BLaER1 treated with 17β-estradiol and CSF1 and Interleukin-3, amounts not matched to agents 10 nM and 100 nM (cell line): ENCODE data around the gene CDYL.

ENCODE experiments used
- H3K27ac ChIP-seq, 11 experiments: shearing (Covaris generic); formaldehyde crosslinking; 2 replicates each; pipeline ENCODE4 v1.8.1; 2022
- H3K27me3 ChIP-seq, 11 experiments: shearing (Covaris generic); formaldehyde crosslinking; 2 replicates each; pipeline ENCODE4 v1.8.1; 2022
- H3K36me3 ChIP-seq, 11 experiments: shearing (Covaris generic); formaldehyde crosslinking; 2 replicates each; pipeline ENCODE4 v1.8.1; 2022
- H3K4me1 ChIP-seq, 10 experiments: shearing (Covaris generic); formaldehyde crosslinking; 2 replicates each; pipeline ENCODE4 v1.8.1; 2022
- H3K4me2 ChIP-seq, 11 experiments: shearing (Covaris generic); formaldehyde crosslinking; 2 replicates each; pipeline ENCODE4 v1.8.1; 2022
- H3K4me3 ChIP-seq, 10 experiments: shearing (Covaris generic); formaldehyde crosslinking; 2 replicates each; pipeline ENCODE4 v1.8.1; 2022
- H3K9ac ChIP-seq, 11 experiments: shearing (Covaris generic); formaldehyde crosslinking; 2 replicates each; pipeline ENCODE4 v1.8.1; 2022
- H3K9me3 ChIP-seq, 11 experiments: shearing (Covaris generic); formaldehyde crosslinking; replicated peaks in 1 of 11; 2 replicates each; pipeline ENCODE4 v1.8.1; 2022
- H4K20me1 ChIP-seq, 11 experiments: shearing (Covaris generic); formaldehyde crosslinking; 2 replicates each; pipeline ENCODE4 v1.8.1; 2022
- Cebpa-rat ChIP-seq, 11 experiments: shearing (Covaris generic); IDR thresholded peaks; 2 replicates each; pipeline ENCODE4 v1.8.1; 2022

CDYL gene

DNA sequence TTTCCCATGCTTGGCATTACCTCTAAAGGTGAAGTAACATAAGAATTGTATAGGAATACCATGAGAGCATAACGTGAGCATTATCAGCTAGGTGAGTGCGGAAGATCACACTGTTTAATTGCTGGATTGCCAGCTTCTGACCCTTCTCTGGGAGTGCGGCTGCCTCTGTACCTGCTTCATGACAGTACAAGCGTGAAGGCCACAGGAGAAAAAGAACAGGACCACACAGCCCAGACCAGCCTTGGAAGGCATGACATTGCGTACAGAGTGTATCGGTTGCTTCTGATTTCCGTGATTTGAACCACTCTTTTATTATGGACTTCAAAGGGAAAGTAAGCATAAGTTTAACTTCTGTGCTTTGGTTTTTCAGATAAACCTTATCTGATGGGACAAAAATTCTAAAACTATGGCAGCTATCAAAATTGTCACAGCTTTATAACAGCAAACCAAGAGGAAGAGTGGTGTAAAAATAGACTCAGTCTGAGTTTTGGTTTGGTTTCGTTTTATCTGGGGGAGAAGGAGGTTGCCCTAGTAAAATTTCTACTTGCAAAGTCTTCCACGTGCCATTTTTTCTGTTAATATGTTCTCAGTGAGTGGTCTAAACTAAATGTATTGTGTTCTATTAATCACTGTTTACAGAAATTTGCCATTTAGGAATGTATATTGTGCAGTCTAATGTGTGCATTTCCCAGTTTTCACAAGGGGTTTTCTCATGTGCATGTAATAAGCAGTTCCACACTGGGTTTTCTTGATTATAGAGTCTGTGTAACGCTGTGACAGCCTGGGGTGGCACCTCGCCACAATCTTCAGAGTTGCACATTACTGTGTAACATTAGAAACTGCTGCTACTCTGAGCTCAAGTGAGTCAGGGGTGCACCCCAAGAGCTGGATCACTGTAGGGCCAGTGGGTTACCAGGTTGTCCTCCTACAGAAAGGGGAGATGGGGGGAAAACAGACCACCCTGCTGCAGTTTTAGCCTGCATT is 130.4 kb downstream of the CDYL start:
- Histone ChIP-seq H3K9me3 (peaks cover 0 to 13% (median 0%) of the 10 kb centered on the region in 11 experiments; a peak in 6 of 22 replicates), H3K4me3 (peak overlapping the region; percentile 27 to 59 (median 45); a peak in 19 of 20 replicates), H3K4me1 (peaks cover 73 to 83% (median 76%) of the 10 kb centered on the region in 10 experiments), H3K27me3 (no peaks in the 10 kb centered on the region), H3K27ac (peak overlapping the region; percentile 36 to 87 (median 79); a peak in 21 of 22 replicates), H3K4me2 (peak overlapping the region; percentile 84 to 96 (median 92)), H3K9ac (peak overlapping the region; percentile 51 to 78 (median 65)), H4K20me1 (peaks cover 0 to 89% (median 25%) of the 10 kb centered on the region in 11 experiments; a peak in 12 of 22 replicates), H3K36me3 (peaks cover 41 to 68% (median 56%) of the 10 kb centered on the region in 11 experiments)
- no peak for TF ChIP-seq Cebpa-rat (IDR thresholded peaks at IDR 0.05)

DNA sequence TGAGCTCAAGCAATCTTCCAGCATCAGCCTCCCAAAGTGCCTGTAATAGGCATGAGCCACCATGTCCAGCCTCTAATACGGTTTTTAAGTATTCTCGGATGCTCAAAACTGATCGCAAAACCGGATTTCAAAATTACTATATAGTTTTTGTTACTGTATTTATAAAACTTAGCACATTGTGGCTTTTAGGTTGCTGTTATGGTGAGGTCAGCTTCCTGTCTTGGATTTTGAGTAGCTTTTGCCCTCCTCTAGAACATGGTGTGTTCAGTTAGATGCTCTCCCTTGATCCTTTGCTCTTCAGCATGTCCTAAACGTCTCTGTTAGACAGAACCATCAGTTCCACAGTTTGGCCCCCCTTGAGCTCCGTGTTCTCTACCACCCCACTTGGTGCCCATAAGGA is 131.4 kb downstream of the CDYL start:
- no peak for TF ChIP-seq Cebpa-rat (IDR thresholded peaks at IDR 0.05)
- Histone ChIP-seq H3K4me3 (peak overlapping the region in 1 of 10 experiments; percentile 39; a peak in 1 of 20 replicates), H4K20me1 (peaks cover 0 to 89% (median 33%) of the 10 kb centered on the region in 11 experiments; a peak in 12 of 22 replicates)

DNA sequence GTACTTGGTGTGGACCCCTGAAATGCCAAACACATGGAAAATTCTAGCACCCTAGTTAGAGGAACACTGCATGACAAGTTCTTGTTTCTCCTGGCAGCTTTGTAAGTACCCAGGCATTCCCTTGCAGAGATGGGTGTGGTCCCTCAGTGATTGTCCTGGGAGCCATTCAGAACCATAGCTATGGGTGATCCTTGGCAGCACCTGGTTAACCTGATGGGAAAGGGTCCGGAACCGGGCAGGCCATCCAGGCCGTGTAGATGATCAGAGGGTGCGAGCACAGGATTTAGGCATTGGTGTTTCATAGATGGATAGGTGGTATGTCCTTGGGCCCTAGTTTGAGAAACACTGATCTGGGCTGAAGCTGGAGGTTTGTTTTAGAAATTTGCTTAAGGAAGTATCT is 131.9 kb downstream of the CDYL start:
- Histone ChIP-seq H3K9ac (peak overlapping the region in 3 of 11 experiments; percentile 73 to 76 (median 73); a peak in 1 of 22 replicates), H3K4me3 (no peak overlapping the region), H3K27ac (peak overlapping the region in 10 of 11 experiments; percentile 58 to 87 (median 80); a peak in 17 of 22 replicates), H3K4me1 (peaks cover 58 to 68% (median 61%) of the 10 kb centered on the region in 10 experiments), H3K9me3 (peaks cover 0 to 19% (median 0%) of the 10 kb centered on the region in 11 experiments; a peak in 6 of 22 replicates), H3K27me3 (no peaks in the 10 kb centered on the region), H3K36me3 (peaks cover 55 to 78% (median 64%) of the 10 kb centered on the region in 11 experiments), H4K20me1 (peaks cover 0 to 89% (median 38%) of the 10 kb centered on the region in 11 experiments; a peak in 12 of 22 replicates), H3K4me2 (peak overlapping the region; percentile 84 to 96 (median 92))
- TF ChIP-seq Cebpa-rat (IDR thresholded peaks at IDR 0.05), result no peak

More for the DNA sequence above, 131.4 kb downstream of the CDYL start:
- Histone ChIP-seq H3K36me3 (peaks cover 51 to 77% (median 62%) of the 10 kb centered on the region in 11 experiments), H3K27ac (peak overlapping the region in 10 of 11 experiments; percentile 58 to 87 (median 80); a peak in 19 of 22 replicates), H3K9me3 (peaks cover 0 to 19% (median 0%) of the 10 kb centered on the region in 11 experiments; a peak in 6 of 22 replicates), H3K27me3 (no peaks in the 10 kb centered on the region), H3K4me2 (peak overlapping the region; percentile 84 to 96 (median 92)), H3K9ac (peak overlapping the region in 10 of 11 experiments; percentile 51 to 78 (median 64); a peak in 10 of 22 replicates), H3K4me1 (peaks cover 63 to 73% (median 66%) of the 10 kb centered on the region in 10 experiments)

DNA sequence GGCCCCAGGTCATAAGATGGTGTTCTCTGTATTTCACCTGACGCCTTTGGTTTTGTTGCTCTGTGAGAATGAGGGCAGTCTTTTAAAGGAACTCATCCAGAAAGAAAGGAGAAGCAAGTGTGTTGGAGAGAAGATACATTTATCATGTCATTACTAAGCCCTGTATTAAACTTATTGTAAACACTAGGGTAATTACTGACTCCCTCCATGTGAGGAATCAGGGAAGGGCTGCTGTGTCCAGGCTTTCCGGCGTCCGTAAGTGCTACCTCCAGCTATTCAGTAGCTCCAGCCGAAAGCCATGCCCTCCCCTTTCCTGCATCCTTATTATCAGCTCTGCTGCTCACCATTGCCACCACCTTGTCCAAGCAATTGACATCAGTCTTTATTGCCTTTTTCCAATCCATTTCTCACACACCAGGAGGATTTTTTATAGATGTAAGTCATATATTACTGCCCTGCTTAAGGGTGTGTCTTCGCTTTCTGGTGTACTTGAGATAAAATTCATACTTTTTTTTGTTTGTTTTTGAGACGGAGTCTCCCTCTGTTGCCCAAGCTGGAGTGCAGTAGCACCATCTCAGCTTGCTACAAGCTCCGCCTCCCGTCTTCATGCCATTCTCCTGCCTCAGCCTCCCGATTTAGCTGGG is 133.0 kb downstream of the CDYL start:
- Histone ChIP-seq H3K27ac (no peak overlapping the region), H3K4me1 (peaks cover 47 to 61% (median 50%) of the 10 kb centered on the region in 10 experiments)

DNA sequence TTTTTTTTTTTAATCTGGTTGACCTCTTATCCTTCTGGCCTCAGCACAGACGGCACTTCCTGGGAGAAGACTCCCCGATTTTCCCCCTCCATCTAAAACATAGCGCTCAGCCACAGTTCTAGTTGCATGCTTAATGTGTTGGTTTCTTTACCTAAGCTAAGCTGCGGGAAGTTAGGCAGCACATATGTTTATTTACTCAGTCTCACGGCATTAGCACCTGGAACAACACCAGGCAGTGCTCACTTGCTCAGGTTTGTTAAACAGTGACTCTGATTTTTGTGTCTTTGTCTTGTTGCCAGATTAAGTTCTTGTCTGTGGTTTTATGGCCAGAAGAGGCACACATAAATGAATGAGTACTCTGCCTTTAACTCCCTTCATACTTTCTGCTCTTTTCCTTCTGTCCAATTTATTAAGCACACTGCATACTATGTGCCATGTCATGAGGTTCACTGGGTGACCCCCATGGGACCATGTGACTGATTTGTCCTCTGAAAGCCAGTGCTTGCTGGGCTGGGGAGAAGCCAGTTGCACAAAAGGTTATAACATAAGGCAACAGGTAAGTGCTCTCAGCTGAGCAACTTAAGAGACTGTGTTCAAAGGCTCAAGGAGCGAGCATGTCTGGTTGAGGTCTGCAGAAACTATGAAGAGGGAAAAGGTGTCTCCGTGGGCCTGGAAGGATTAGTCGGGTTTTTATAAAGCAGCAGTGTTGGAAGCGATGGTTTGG is 134.0 kb downstream of the CDYL start:
- H3K9ac ChIP-seq, result no peak overlapping the region
- H3K27me3 ChIP-seq, result no peaks in the 10 kb centered on the region
- H3K27ac ChIP-seq, result no peak overlapping the region
- peaks cover 54 to 82% (median 72%) of the 10 kb centered on the region in 11 experiments for H3K36me3 ChIP-seq
- H4K20me1 ChIP-seq, result peaks cover 5 to 89% (median 46%) of the 10 kb centered on the region in 11 experiments; a peak in 15 of 22 replicates
- H3K4me2 ChIP-seq, result 0 out of 22 replicates have a peak overlapping the region, but pooled peaks of 1 of the 11 experiments have one; percentile 6
- peaks cover 0 to 19% (median 0%) of the 10 kb centered on the region in 11 experiments; a peak in 6 of 22 replicates for H3K9me3 ChIP-seq
- peaks cover 37 to 55% (median 40%) of the 10 kb centered on the region in 10 experiments for H3K4me1 ChIP-seq
- H3K4me3 ChIP-seq, result no peak overlapping the region
- no peak for TF ChIP-seq Cebpa-rat (IDR thresholded peaks at IDR 0.05)

More for the DNA sequence above, 133.0 kb downstream of the CDYL start:
- peak overlapping the region in 4 of 11 experiments; percentile 26 to 96 (median 91); a peak in 3 of 22 replicates for H3K4me2 ChIP-seq
- no peak overlapping the region for H3K9ac ChIP-seq
- no peaks in the 10 kb centered on the region for H3K27me3 ChIP-seq
- H3K36me3 ChIP-seq, result peaks cover 55 to 79% (median 64%) of the 10 kb centered on the region in 11 experiments
- peaks cover 4 to 89% (median 42%) of the 10 kb centered on the region in 11 experiments; a peak in 15 of 22 replicates for H4K20me1 ChIP-seq
- H3K4me3 ChIP-seq, result no peak overlapping the region
- TF ChIP-seq Cebpa-rat (IDR thresholded peaks at IDR 0.05), result no peak
- peaks cover 0 to 19% (median 0%) of the 10 kb centered on the region in 11 experiments; a peak in 6 of 22 replicates for H3K9me3 ChIP-seq

DNA sequence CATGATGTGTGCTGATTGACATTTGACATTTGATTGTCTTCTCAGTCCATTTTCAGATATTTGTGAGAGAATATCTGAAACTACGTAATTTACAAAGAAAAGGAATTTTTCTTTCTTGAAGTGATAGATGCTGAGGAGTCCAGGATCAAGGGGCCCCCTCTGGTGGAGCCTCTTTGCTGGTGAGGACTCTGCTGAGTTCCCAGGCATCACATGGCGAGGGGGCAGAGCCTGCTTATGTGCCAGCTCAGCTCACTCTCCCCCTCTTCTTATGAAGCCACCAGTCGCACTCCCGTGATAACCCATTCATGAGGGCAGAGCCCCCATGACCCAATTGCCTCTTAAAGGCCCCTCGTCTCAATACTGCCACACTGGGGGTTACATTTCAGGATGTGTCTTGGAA is 136.4 kb downstream of the CDYL start:
- H3K4me1 ChIP-seq, result peaks cover 13 to 31% (median 17%) of the 10 kb centered on the region in 10 experiments
- H3K4me3 ChIP-seq, result no peak overlapping the region
- H3K9ac ChIP-seq, result no peak overlapping the region
- H3K27ac ChIP-seq, result no peak overlapping the region
- no peak overlapping the region for H3K4me2 ChIP-seq
- peaks cover 0 to 19% (median 0%) of the 10 kb centered on the region in 11 experiments; a peak in 6 of 22 replicates for H3K9me3 ChIP-seq
- no peaks in the 10 kb centered on the region for H3K27me3 ChIP-seq
- no peak for TF ChIP-seq Cebpa-rat (IDR thresholded peaks at IDR 0.05)
- peaks cover 63 to 96% (median 86%) of the 10 kb centered on the region in 11 experiments for H3K36me3 ChIP-seq
- H4K20me1 ChIP-seq, result peaks cover 15 to 89% (median 44%) of the 10 kb centered on the region in 11 experiments; a peak in 17 of 22 replicates

DNA sequence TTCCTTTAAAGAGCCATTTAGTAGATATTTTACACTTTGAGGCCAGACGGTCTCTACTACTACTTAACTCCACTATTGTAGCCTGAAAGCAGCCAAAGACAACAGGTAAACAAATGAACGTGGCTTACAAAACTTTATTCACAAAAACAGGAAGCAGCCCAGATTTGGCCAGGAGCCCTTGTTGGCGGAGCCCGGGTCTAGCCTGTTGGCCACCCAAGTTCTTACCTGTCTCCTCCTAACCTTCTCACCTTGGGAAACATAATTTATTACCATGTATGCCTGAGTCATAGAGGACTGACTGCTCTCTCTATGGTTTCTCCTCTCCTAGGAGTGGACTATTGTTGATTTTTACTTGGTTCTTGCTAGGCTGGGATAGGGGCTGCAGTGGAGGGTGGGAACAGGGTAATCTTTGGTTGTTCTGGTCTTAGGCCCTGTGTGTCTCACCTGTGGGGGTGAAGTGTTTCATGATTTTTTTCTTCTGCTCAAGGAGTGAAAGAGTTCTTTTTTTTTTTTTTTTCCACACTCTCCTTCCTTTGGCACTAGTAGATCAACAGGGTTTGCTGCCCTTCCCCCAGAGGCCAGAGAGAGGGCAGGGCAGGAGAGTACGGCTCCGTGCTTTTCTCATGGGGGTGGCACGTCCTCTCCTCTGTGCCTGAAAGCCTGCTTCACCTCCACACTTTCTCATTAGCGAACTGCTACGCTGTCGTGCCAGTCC is 137.7 kb downstream of the CDYL start:
- Histone ChIP-seq H3K36me3 (peaks cover 60 to 89% (median 80%) of the 10 kb centered on the region in 11 experiments), H4K20me1 (peaks cover 18 to 89% (median 50%) of the 10 kb centered on the region in 11 experiments; a peak in 17 of 22 replicates), H3K4me2 (no peak overlapping the region), H3K4me1 (peaks cover 0 to 18% (median 4%) of the 10 kb centered on the region in 10 experiments; a peak in 15 of 20 replicates), H3K4me3 (no peak overlapping the region), H3K9ac (no peak overlapping the region), H3K27me3 (no peaks in the 10 kb centered on the region), H3K9me3 (peaks cover 0 to 19% (median 0%) of the 10 kb centered on the region in 11 experiments; a peak in 6 of 22 replicates), H3K27ac (peak overlapping the region in 1 of 11 experiments; percentile 18; a peak in 1 of 22 replicates)
- no peak for TF ChIP-seq Cebpa-rat (IDR thresholded peaks at IDR 0.05)
